ENCODE data around the gene PAPPA2. TPM values are rescaled to one million over a fixed set of nuclear protein-coding genes. Genes with fewer than 3 reads are reported as not detected.

The PAPPA2 gene
- total RNA-seq, 1 donor = 5.8 TPM

DNA sequence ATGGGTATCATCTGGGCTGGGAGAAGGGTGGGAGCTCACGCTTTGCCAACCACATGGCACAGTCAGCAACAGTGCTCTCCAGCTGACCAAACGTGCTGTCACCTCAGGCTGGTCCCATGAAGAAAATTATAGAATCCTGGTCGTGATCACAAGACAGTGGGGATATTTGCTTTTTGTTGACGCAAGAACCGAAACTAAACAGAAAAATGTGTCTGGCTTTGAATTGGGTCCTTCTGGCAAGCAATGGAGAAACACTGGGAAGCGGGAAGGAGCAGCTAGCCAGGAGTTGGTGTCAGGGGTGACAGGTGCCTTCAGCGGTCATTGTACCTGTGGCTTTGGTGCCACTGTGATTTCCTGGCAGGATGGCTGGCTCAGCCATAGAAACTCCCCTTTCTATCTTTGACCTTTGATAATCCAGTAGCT, 304.8 kb downstream of the PAPPA2 start:
- Histone ChIP-seq H3K4me1 (ENCODE audit: insufficient read depth, low read length) (no peaks in the 10 kb centered on the region), H3K9me3 (ENCODE audit: low read depth, low read length) (no peaks in the 10 kb centered on the region), H4K20me1 (ENCODE audit: insufficient read depth, low read length) (no peaks in the 10 kb centered on the region), H3K27me3 (ENCODE audit: insufficient read depth, low read length) (no peaks in the 10 kb centered on the region), H3K4me2 (ENCODE audit: insufficient read depth, low read length) (no peak overlapping the region), H3K27ac (ENCODE audit: low read depth, low read length) (no peak overlapping the region), H3K36me3 (ENCODE audit: insufficient read depth, low read length) (no peaks in the 10 kb centered on the region), H2AFZ (ENCODE audit: low read length) (no peak overlapping the region), H3K79me2 (ENCODE audit: insufficient read depth, low read length) (no peaks in the 10 kb centered on the region), H3K4me3 (ENCODE audit: insufficient read depth, low read length) (no peak overlapping the region)
- TF ChIP-seq, protein P1, sequence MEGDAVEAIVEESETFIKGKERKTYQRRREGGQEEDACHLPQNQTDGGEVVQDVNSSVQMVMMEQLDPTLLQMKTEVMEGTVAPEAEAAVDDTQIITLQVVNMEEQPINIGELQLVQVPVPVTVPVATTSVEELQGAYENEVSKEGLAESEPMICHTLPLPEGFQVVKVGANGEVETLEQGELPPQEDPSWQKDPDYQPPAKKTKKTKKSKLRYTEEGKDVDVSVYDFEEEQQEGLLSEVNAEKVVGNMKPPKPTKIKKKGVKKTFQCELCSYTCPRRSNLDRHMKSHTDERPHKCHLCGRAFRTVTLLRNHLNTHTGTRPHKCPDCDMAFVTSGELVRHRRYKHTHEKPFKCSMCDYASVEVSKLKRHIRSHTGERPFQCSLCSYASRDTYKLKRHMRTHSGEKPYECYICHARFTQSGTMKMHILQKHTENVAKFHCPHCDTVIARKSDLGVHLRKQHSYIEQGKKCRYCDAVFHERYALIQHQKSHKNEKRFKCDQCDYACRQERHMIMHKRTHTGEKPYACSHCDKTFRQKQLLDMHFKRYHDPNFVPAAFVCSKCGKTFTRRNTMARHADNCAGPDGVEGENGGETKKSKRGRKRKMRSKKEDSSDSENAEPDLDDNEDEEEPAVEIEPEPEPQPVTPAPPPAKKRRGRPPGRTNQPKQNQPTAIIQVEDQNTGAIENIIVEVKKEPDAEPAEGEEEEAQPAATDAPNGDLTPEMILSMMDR (IDR thresholded peaks at IDR 0.05; ENCODE audit: extremely low read depth, low read depth, low read length) = no peak
- DNase-seq (ENCODE audit: insufficient read length, low spot score, missing footprints) = no peak

- Histone ChIP-seq H2AFZ (ENCODE audit: low read length) (no peak overlapping the region), H3K36me3 (ENCODE audit: insufficient read depth, low read length) (no peaks in the 10 kb centered on the region), H3K27me3 (ENCODE audit: insufficient read depth, low read length) (no peaks in the 10 kb centered on the region), H3K4me2 (ENCODE audit: insufficient read depth, low read length) (no peak overlapping the region), H3K27ac (ENCODE audit: low read depth, low read length) (no peak overlapping the region), H3K79me2 (ENCODE audit: insufficient read depth, low read length) (no peaks in the 10 kb centered on the region), H3K4me3 (ENCODE audit: insufficient read depth, low read length) (no peak overlapping the region), H4K20me1 (ENCODE audit: insufficient read depth, low read length) (no peaks in the 10 kb centered on the region), H3K9me3 (ENCODE audit: low read depth, low read length) (no peaks in the 10 kb centered on the region), H3K4me1 (ENCODE audit: insufficient read depth, low read length) (no peaks in the 10 kb centered on the region)
- no peak for DNase-seq (ENCODE audit: insufficient read length, low spot score, missing footprints)
- TF ChIP-seq, protein P1 (IDR thresholded peaks at IDR 0.05; ENCODE audit: extremely low read depth, low read depth, low read length) = no peak
Observed at GRCh38 chr1:176768532-176768931, 305.6 kb downstream of the PAPPA2 start.

- no peak overlapping the region for H3K27ac ChIP-seq (ENCODE audit: low read depth, low read length)
- no peaks in the 10 kb centered on the region for H3K79me2 ChIP-seq (ENCODE audit: insufficient read depth, low read length)
- no peaks in the 10 kb centered on the region for H3K27me3 ChIP-seq (ENCODE audit: insufficient read depth, low read length)
- no peak overlapping the region for H3K4me2 ChIP-seq (ENCODE audit: insufficient read depth, low read length)
- H3K36me3 ChIP-seq (ENCODE audit: insufficient read depth, low read length) = no peaks in the 10 kb centered on the region
- H3K9me3 ChIP-seq (ENCODE audit: low read depth, low read length) = no peaks in the 10 kb centered on the region
- TF ChIP-seq, protein P1 (IDR thresholded peaks at IDR 0.05; ENCODE audit: extremely low read depth, low read depth, low read length) = no peak
- no peak overlapping the region for H3K4me3 ChIP-seq (ENCODE audit: insufficient read depth, low read length)
- H2AFZ ChIP-seq (ENCODE audit: low read length) = no peak overlapping the region
- no peak for DNase-seq (ENCODE audit: insufficient read length, low spot score, missing footprints)
- H3K4me1 ChIP-seq (ENCODE audit: insufficient read depth, low read length) = no peaks in the 10 kb centered on the region
- H4K20me1 ChIP-seq (ENCODE audit: insufficient read depth, low read length) = no peaks in the 10 kb centered on the region
Observed at GRCh38 chr1:176770066-176770465, 307.1 kb downstream of the PAPPA2 start.

DNA sequence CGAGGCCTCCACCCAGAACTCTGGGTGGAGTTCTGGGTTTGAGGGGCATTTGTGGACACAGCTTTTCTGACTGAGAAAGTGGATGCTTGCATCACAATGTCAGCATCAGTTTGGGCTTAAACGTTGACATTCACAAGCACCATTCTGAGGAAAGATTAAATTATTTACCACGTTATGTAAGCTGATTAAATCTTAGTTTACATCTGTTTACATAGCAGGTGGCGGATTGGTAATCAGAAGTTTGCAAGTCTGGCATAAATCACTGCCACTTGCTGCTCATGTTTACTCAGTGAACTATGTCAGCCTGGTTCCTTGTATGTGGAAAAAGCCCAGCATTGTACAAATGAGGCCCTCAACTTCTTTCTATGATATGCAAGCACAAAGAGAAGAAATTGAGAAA, 310.1 kb downstream of the PAPPA2 start:
- no peak overlapping the region for H3K4me3 ChIP-seq (ENCODE audit: insufficient read depth, low read length)
- no peaks in the 10 kb centered on the region for H4K20me1 ChIP-seq (ENCODE audit: insufficient read depth, low read length)
- no peaks in the 10 kb centered on the region for H3K36me3 ChIP-seq (ENCODE audit: insufficient read depth, low read length)
- no peaks in the 10 kb centered on the region for H3K27me3 ChIP-seq (ENCODE audit: insufficient read depth, low read length)
- no peaks in the 10 kb centered on the region for H3K79me2 ChIP-seq (ENCODE audit: insufficient read depth, low read length)
- H2AFZ ChIP-seq (ENCODE audit: low read length) = no peak overlapping the region
- H3K4me2 ChIP-seq (ENCODE audit: insufficient read depth, low read length) = no peak overlapping the region
- no peak overlapping the region for H3K27ac ChIP-seq (ENCODE audit: low read depth, low read length)
- TF ChIP-seq, protein P1 (IDR thresholded peaks at IDR 0.05; ENCODE audit: extremely low read depth, low read depth, low read length) = no peak
- H3K9me3 ChIP-seq (ENCODE audit: low read depth, low read length) = no peaks in the 10 kb centered on the region
- DNase-seq (ENCODE audit: insufficient read length, low spot score, missing footprints) = no peak
- no peaks in the 10 kb centered on the region for H3K4me1 ChIP-seq (ENCODE audit: insufficient read depth, low read length)
